HepG2 (cell line): Measurements from ENCODE around the gene CLEC19A. TPM values are rescaled to one million over a fixed set of nuclear protein-coding genes. Genes with fewer than 3 reads are reported as not detected.
A peak's percentile ranks its signal among the peaks of the same experiment; 100 is the strongest.

Experiments used
- ATAC-seq: fragments of 200-7000 bp; cut with Tn5 transposase; 3 replicates; pipeline ENCODE4 v1.9.1; 2020; ENCODE audit warnings: mild to moderate bottlenecking, moderate library complexity
- BruUV-seq: library from RNA; stranded (reverse); fragments of 400-500 nt; replicated peaks from 2 replicates; lab custom pipeline; 2021; lab: Mats Ljungman, UMichigan
- CTCF ChIA-PET: fragments of 300-600 bp; formaldehyde crosslinking; extraction: SDS; loops from one replicate; lab custom pipeline; 2021; ENCODE audit warnings: low total read pairs, inconsistent platforms, low intra/inter-chr PET ratio; lab: Yijun Ruan, JAX
- POLR2A ChIA-PET: fragments of 350-600 bp; sonication (Branson Sonifier 250); formaldehyde crosslinking; loops from one replicate; lab custom pipeline; 2020; ENCODE audit warnings: antibody characterized with exemption, inconsistent platforms; lab: Yijun Ruan, JAX
- DNase-seq: peaks from one replicate; pipeline ENCODE4 v3.0.0-alpha.2; 2015; ENCODE audit warnings: low spot score
- FAIRE-seq: peaks from 3 replicates; lab custom pipeline; 2011; peaks lifted over from hg19 to GRCh38; lab: Jason Lieb, UNC
- H2AFZ ChIP-seq: one replicate; pipeline ENCODE4 v1.6.1; 2011; ENCODE audit warnings: low read length, inconsistent platforms
- H3K27ac ChIP-seq: fragments of 300-600 bp; 3 replicates; pipeline ENCODE4 v1.8.0; 2011; ENCODE audit warnings: mixed run types, mild to moderate bottlenecking, mixed read lengths, low read length, inconsistent platforms; ENCODE audit not compliant: insufficient read depth; ENCODE audit errors: extremely low read length
- H3K27me3 ChIP-seq, 2 experiments: fragments of 200-600 bp in 1 of 2; 2 replicates in 1 of 2; 3 replicates in 1 of 2; pipeline versions ENCODE4 v1.6.0 to v1.8.0; 2011; ENCODE audit warnings: low read length in 2 of 2, mild to moderate bottlenecking in 2 of 2, moderate library complexity in 2 of 2, inconsistent platforms in 1 of 2; ENCODE audit not compliant: insufficient read depth in 2 of 2, control insufficient read depth in 1 of 2
- H3K36me3 ChIP-seq, 2 experiments: fragments of 200-600 bp in 1 of 2; replicated peaks in 1 of 2; 2 replicates in 1 of 2; 3 replicates in 1 of 2; pipeline versions ENCODE4 v1.5.1 to v1.8.0; 2011; ENCODE audit warnings: low read length in 2 of 2, inconsistent platforms in 1 of 2; ENCODE audit not compliant: insufficient read depth in 2 of 2, control insufficient read depth in 1 of 2
- H3K4me1 ChIP-seq: 2 replicates; pipeline ENCODE4 v1.5.1; 2012; ENCODE audit warnings: low read length, inconsistent platforms; ENCODE audit not compliant: insufficient read depth
- H3K4me2 ChIP-seq: 2 replicates; pipeline ENCODE4 v1.6.0; 2011; ENCODE audit warnings: low read depth, low read length, inconsistent platforms
- H3K4me3 ChIP-seq, 3 experiments: fragments of 200-600 bp in 1 of 3; sonication (generic), shearing (Covaris generic) in 1 of 3; replicated peaks in 1 of 3; 2 replicates each; pipeline ENCODE4 v1.5.1; 2011 to 2016; ENCODE audit warnings: low read length in 3 of 3, inconsistent platforms in 2 of 3, low read depth in 2 of 3, mild to moderate bottlenecking in 2 of 3, control low read depth in 1 of 3, mixed read lengths in 1 of 3; ENCODE audit not compliant: insufficient read depth in 1 of 3
- H3K79me2 ChIP-seq: one replicate; pipeline ENCODE4 v1.6.1; 2011; ENCODE audit warnings: low read length, inconsistent platforms; ENCODE audit not compliant: insufficient read depth
- H3K9ac ChIP-seq: 2 replicates; pipeline ENCODE4 v1.6.0; 2011; ENCODE audit warnings: mild to moderate bottlenecking, low read depth, low read length, inconsistent platforms; ENCODE audit not compliant: insufficient read depth
- H3K9me3 ChIP-seq: 2 replicates; pipeline ENCODE4 v1.5.1; 2012; ENCODE audit warnings: mild to moderate bottlenecking, low read length
- H4K20me1 ChIP-seq: 2 replicates; pipeline ENCODE4 v1.6.0; 2011; ENCODE audit warnings: inconsistent platforms, mild to moderate bottlenecking, low read length, moderate library complexity; ENCODE audit not compliant: insufficient read depth
- FOSL2 ChIP-seq: sonication (generic); formaldehyde crosslinking; IDR thresholded peaks from 2 replicates; pipeline ENCODE4 v1.4.0; 2020; ENCODE audit warnings: missing genetic modification reagents
- FOXA1 ChIP-seq, 2 experiments: fragments of 450-650 bp in 1 of 2; sonication (generic) in 1 of 2; formaldehyde crosslinking in 1 of 2; IDR thresholded peaks; 2 replicates each; pipeline versions ENCODE4 v1.4.0 to v1.6.1; 2016 to 2020; ENCODE audit warnings: missing genetic modification reagents in 1 of 2
- FOXK1 ChIP-seq: sonication (generic); formaldehyde crosslinking; IDR thresholded peaks from 2 replicates; pipeline ENCODE4 v1.4.0; 2020; ENCODE audit warnings: low read depth, missing genetic modification reagents, borderline replicate concordance
- HNF4A ChIP-seq: sonication (generic); formaldehyde crosslinking; IDR thresholded peaks from 2 replicates; pipeline ENCODE4 v1.4.0; 2020; ENCODE audit warnings: missing genetic modification reagents
- SP5 ChIP-seq: IDR thresholded peaks from 2 replicates; pipeline ENCODE4 v1.6.1; 2016; ENCODE audit warnings: low read depth, borderline replicate concordance
- TEAD2 ChIP-seq: sonication (generic); formaldehyde crosslinking; IDR thresholded peaks from 2 replicates; pipeline ENCODE4 v1.9.0; 2021; ENCODE audit warnings: missing genetic modification reagents
- TEAD3 ChIP-seq: optimal IDR thresholded peaks from 2 replicates; pipeline ENCODE3; 2016; ENCODE audit warnings: borderline replicate concordance
- ZNF350 ChIP-seq: sonication (generic); formaldehyde crosslinking; IDR thresholded peaks from 2 replicates; pipeline ENCODE4 v1.4.0; 2020; ENCODE audit warnings: mild to moderate bottlenecking, low read depth, missing genetic modification reagents, borderline replicate concordance
- ZNF543 ChIP-seq: sonication (generic); formaldehyde crosslinking; IDR thresholded peaks from 2 replicates; pipeline ENCODE4 v1.4.0; 2020; ENCODE audit warnings: mild to moderate bottlenecking, missing genetic modification reagents
- ZNF737 ChIP-seq: sonication (generic); formaldehyde crosslinking; IDR thresholded peaks from 2 replicates; pipeline ENCODE4 v1.5.0; 2020; ENCODE audit warnings: missing genetic modification reagents, mild to moderate bottlenecking, borderline replicate concordance
- ZSCAN9 ChIP-seq: IDR thresholded peaks from 2 replicates; pipeline ENCODE4 v1.6.1; 2016; ENCODE audit warnings: borderline replicate concordance
- WGBS: methylation state at CpG from one replicate; pipeline ENCODE4 v1.1.6; 2017; ENCODE audit warnings: low lambda C conversion rate; 5-methylcytosine and 5-hydroxymethylcytosine counted together
- in situ Hi-C: cut with HindIII; loops from 2 replicates; pipeline ENCODE4 v1.10.0; 2017; ENCODE audit warnings: low pct_unique_long_range_greater_than_20kb; ENCODE audit not compliant: extremely low pct_ligation_motif_present
- intact Hi-C: fragments of 100-400 bp; cut with micrococcal nuclease; formaldehyde crosslinking; loops from one replicate; pipeline ENCODE4 v1.10.0; 2022; ENCODE audit not compliant: unreplicated experiment
- polyA plus RNA-seq, 8 experiments: library from polyadenylated mRNA; depleted of rRNA in 3 of 8; stranded (reverse) in 7 of 8; unstranded in 1 of 8; fragments of >200 nt; fragmentation: Illumina TruSeq in 4 of 8; extraction: Trizol in 4 of 8; gene quantifications; 2 replicates each; pipeline versions ENCODE4 v1.2.1 to v1.2.3, GENCODE V29; 2011 to 2016; ENCODE audit warnings: low read depth in 4 of 8, missing spikeins in 1 of 8, mixed read lengths in 1 of 8; ENCODE audit not compliant: insufficient read depth in 1 of 8
- total RNA-seq, 5 experiments: library from RNA; depleted of rRNA; stranded (reverse); fragments of >200 nt; fragmentation: Illumina TruSeq; extraction: Trizol; gene quantifications; 2 replicates each; pipeline ENCODE4 v1.2.3, GENCODE V29; 2016; ENCODE audit warnings: low read depth in 1 of 5
- TF ChIP-seq, protein P1 (sequence below): sonication (generic); formaldehyde crosslinking; IDR thresholded peaks from 2 replicates; pipeline ENCODE4 v1.5.1; 2020; ENCODE audit warnings: mild to moderate bottlenecking, moderate library complexity, missing genetic modification reagents
- TF ChIP-seq, protein P2 (sequence below): sonication (generic); formaldehyde crosslinking; IDR thresholded peaks from 2 replicates; pipeline ENCODE4 v1.4.0; 2020; ENCODE audit warnings: mild to moderate bottlenecking, missing genetic modification reagents, borderline replicate concordance
- TF ChIP-seq, protein P3 (sequence below): sonication (generic); formaldehyde crosslinking; IDR thresholded peaks from 2 replicates; pipeline ENCODE4 v1.4.0; 2020; ENCODE audit warnings: low read depth, mild to moderate bottlenecking, missing genetic modification reagents

Gene CLEC19A
- total and polyA plus RNA-seq, 2 of the 13 experiments (the other 11 are each of a cell fraction or from before 2014, with no cell fraction given): not detected

DNA sequence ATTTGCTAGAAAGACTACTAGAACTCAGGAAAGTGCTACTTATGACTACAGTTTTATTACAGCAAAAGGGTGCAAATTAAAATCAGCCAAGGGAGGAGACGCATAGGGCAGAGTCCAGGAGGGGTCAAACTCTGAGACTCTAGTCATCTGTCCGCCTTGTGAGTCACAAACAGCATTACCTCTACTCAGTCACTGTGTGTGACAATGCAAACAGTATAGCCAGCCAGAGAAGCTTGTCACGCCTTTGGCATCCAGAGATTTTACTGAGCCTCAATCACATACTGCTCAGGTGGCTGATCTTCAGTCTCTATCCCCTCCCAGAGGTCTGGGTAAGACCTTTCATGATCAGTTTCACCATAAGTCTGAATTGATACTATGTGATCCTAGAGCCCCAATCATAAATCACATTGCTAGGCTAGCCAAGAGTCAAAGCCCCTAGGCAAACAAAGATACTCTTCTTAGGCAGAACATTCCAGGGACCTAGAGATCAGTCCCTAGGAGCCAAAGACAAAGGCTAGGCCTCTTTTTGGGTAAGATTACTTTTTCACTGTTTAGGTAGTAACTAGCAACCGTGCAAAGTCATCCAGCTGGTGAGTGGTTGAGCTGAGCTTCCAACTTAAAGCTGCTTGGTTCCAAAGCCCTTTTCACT lies 48.8 kb upstream of the CLEC19A start:
- ChIA-PET CTCF (no interaction called here), POLR2A (no interaction called here)
- ATAC-seq: peak; percentile 57
- in situ Hi-C loops (no loop called here), intact Hi-C loops (no loop called here)
- no TSS peak for BruUV-seq
- no peaks in the 10 kb centered on the region for H3K36me3 ChIP-seq
- H4K20me1 ChIP-seq: no peaks in the 10 kb centered on the region
- H3K4me3 ChIP-seq: no peak overlapping the region
- H3K4me2 ChIP-seq: no peak overlapping the region
- H3K79me2 ChIP-seq: no peaks in the 10 kb centered on the region
- H2AFZ ChIP-seq: no peak overlapping the region
- H3K9me3 ChIP-seq: peaks cover 14% of the 10 kb centered on the region; the same call in 1 of the 2 replicates
- no peak overlapping the region for H3K9ac ChIP-seq
- H3K27me3 ChIP-seq: peaks cover 0 to 11% of the 10 kb centered on the region in 2 experiments; a peak in 1 of 5 replicates
- H3K4me1 ChIP-seq: peaks cover 10% of the 10 kb centered on the region; the same call in 1 of the 2 replicates
- WGBS: 0% methylated on average over 4 of the region's 4 CpGs
- no peak for FAIRE-seq
- no peak overlapping the region for H3K27ac ChIP-seq
- peak; percentile 58 for DNase-seq
- TF ChIP-seq, protein P1, sequence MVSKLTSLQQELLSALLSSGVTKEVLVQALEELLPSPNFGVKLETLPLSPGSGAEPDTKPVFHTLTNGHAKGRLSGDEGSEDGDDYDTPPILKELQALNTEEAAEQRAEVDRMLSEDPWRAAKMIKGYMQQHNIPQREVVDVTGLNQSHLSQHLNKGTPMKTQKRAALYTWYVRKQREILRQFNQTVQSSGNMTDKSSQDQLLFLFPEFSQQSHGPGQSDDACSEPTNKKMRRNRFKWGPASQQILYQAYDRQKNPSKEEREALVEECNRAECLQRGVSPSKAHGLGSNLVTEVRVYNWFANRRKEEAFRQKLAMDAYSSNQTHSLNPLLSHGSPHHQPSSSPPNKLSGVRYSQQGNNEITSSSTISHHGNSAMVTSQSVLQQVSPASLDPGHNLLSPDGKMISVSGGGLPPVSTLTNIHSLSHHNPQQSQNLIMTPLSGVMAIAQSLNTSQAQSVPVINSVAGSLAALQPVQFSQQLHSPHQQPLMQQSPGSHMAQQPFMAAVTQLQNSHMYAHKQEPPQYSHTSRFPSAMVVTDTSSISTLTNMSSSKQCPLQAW: no peak
- TF ChIP-seq ZNF543 (CRISPR knock-in tag): no peak
- no peak for TF ChIP-seq HNF4A (CRISPR knock-in tag)
- no peak for TF ChIP-seq ZNF350 (CRISPR knock-in tag)
- no peak for TF ChIP-seq FOXA1 (IDR thresholded peaks at IDR 0.05)
- 0 out of 2 replicates have a peak, but pooled peaks have one; percentile 16 for TF ChIP-seq FOXA1 (CRISPR knock-in tag; IDR thresholded peaks at IDR 0.05)
- TF ChIP-seq ZNF737 (CRISPR knock-in tag): no peak
- no peak for TF ChIP-seq TEAD2 (CRISPR knock-in tag)
- TF ChIP-seq, protein P2, sequence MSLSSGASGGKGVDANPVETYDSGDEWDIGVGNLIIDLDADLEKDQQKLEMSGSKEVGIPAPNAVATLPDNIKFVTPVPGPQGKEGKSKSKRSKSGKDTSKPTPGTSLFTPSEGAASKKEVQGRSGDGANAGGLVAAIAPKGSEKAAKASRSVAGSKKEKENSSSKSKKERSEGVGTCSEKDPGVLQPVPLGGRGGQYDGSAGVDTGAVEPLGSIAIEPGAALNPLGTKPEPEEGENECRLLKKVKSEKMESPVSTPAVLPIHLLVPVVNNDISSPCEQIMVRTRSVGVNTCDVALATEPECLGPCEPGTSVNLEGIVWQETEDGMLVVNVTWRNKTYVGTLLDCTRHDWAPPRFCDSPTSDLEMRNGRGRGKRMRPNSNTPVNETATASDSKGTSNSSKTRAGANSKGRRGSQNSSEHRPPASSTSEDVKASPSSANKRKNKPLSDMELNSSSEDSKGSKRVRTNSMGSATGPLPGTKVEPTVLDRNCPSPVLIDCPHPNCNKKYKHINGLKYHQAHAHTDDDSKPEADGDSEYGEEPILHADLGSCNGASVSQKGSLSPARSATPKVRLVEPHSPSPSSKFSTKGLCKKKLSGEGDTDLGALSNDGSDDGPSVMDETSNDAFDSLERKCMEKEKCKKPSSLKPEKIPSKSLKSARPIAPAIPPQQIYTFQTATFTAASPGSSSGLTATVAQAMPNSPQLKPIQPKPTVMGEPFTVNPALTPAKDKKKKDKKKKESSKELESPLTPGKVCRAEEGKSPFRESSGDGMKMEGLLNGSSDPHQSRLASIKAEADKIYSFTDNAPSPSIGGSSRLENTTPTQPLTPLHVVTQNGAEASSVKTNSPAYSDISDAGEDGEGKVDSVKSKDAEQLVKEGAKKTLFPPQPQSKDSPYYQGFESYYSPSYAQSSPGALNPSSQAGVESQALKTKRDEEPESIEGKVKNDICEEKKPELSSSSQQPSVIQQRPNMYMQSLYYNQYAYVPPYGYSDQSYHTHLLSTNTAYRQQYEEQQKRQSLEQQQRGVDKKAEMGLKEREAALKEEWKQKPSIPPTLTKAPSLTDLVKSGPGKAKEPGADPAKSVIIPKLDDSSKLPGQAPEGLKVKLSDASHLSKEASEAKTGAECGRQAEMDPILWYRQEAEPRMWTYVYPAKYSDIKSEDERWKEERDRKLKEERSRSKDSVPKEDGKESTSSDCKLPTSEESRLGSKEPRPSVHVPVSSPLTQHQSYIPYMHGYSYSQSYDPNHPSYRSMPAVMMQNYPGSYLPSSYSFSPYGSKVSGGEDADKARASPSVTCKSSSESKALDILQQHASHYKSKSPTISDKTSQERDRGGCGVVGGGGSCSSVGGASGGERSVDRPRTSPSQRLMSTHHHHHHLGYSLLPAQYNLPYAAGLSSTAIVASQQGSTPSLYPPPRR (CRISPR knock-in tag): no peak
- TF ChIP-seq SP5 (CRISPR knock-in tag): no peak
- peak; percentile 31; the same call in 1 of the 2 replicates for TF ChIP-seq FOXK1 (CRISPR knock-in tag)
- TF ChIP-seq TEAD3 (CRISPR knock-in tag): peak; percentile 36
- TF ChIP-seq, protein P3, sequence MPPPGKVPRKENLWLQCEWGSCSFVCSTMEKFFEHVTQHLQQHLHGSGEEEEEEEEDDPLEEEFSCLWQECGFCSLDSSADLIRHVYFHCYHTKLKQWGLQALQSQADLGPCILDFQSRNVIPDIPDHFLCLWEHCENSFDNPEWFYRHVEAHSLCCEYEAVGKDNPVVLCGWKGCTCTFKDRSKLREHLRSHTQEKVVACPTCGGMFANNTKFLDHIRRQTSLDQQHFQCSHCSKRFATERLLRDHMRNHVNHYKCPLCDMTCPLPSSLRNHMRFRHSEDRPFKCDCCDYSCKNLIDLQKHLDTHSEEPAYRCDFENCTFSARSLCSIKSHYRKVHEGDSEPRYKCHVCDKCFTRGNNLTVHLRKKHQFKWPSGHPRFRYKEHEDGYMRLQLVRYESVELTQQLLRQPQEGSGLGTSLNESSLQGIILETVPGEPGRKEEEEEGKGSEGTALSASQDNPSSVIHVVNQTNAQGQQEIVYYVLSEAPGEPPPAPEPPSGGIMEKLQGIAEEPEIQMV: no peak
- peak; percentile 57; the same call in 1 of the 2 replicates for TF ChIP-seq ZSCAN9 (CRISPR knock-in tag)
- TF ChIP-seq FOSL2 (CRISPR knock-in tag): peak; percentile 81
